ENCODE measurements around the gene KLK1. TPM values are rescaled to one million over a fixed set of nuclear protein-coding genes. Genes with fewer than 3 reads are reported as not detected.

The KLK1 gene
- polyA plus RNA-seq, 1 donor from 2014 or later = not detected

GRCh38 chr19:50858886-50859285 lies 35.3 kb upstream of the KLK1 start:
- no peaks in the 10 kb centered on the region for H3K36me3 ChIP-seq (ENCODE audit: insufficient read depth, low read length)
- no peak overlapping the region for H3K4me2 ChIP-seq (ENCODE audit: low read length)
- no peak overlapping the region for H3K4me3 ChIP-seq (ENCODE audit: low read length)
- H3K9me2 ChIP-seq (ENCODE audit: insufficient read depth, low read length) = no peaks in the 10 kb centered on the region
- no peak overlapping the region for H3K9ac ChIP-seq (ENCODE audit: low read length)
- no peak for TF ChIP-seq MXI1 (conservative IDR thresholded peaks at IDR 0.05; ENCODE audit: poor library complexity, severe bottlenecking)
- TF ChIP-seq CTCF (IDR thresholded peaks at IDR 0.05; ENCODE audit: poor library complexity, severe bottlenecking) = no peak
- no peak for TF ChIP-seq REST (IDR thresholded peaks at IDR 0.05; ENCODE audit: borderline replicate concordance)
- no peaks in the 10 kb centered on the region for H3F3A ChIP-seq (ENCODE audit: insufficient read depth, low read length, poor library complexity, severe bottlenecking)
- H4K20me1 ChIP-seq (ENCODE audit: insufficient read depth) = no peaks in the 10 kb centered on the region
- H3K79me2 ChIP-seq (replicated peaks; ENCODE audit: insufficient read depth, low read length) = no peaks in the 10 kb centered on the region
- no peaks in the 10 kb centered on the region for H3K27me3 ChIP-seq (ENCODE audit: insufficient read depth, low read depth, low read length)
- no peak overlapping the region for H2AFZ ChIP-seq (ENCODE audit: low read depth, low read length)
- H3K27ac ChIP-seq (ENCODE audit: low read length) = no peak overlapping the region
- H3K9me3 ChIP-seq (ENCODE audit: low read length) = no peaks in the 10 kb centered on the region

- Histone ChIP-seq H3K9ac (ENCODE audit: low read length) (no peak overlapping the region), H2AFZ (ENCODE audit: low read depth, low read length) (no peak overlapping the region), H4K20me1 (ENCODE audit: insufficient read depth) (no peaks in the 10 kb centered on the region), H3F3A (ENCODE audit: insufficient read depth, low read length, poor library complexity, severe bottlenecking) (no peaks in the 10 kb centered on the region), H3K27ac (ENCODE audit: low read length) (no peak overlapping the region), H3K4me3 (ENCODE audit: low read length) (no peak overlapping the region), H3K9me3 (ENCODE audit: low read length) (no peaks in the 10 kb centered on the region), H3K79me2 (replicated peaks; ENCODE audit: insufficient read depth, low read length) (no peaks in the 10 kb centered on the region), H3K9me2 (ENCODE audit: insufficient read depth, low read length) (no peaks in the 10 kb centered on the region), H3K27me3 (ENCODE audit: insufficient read depth, low read depth, low read length) (no peaks in the 10 kb centered on the region), H3K4me2 (ENCODE audit: low read length) (no peak overlapping the region), H3K36me3 (ENCODE audit: insufficient read depth, low read length) (no peaks in the 10 kb centered on the region)
- no peak for TF ChIP-seq POLR2AphosphoS5 (IDR thresholded peaks at IDR 0.05)
- TF ChIP-seq EP300 (conservative IDR thresholded peaks at IDR 0.05; ENCODE audit: poor library complexity, severe bottlenecking) = no peak
- no peak for TF ChIP-seq REST (IDR thresholded peaks at IDR 0.05; ENCODE audit: borderline replicate concordance)
- no peak for TF ChIP-seq EZH2 (IDR thresholded peaks at IDR 0.05; ENCODE audit: borderline replicate concordance, insufficient read depth, low read length, poor library complexity, severe bottlenecking)
- TF ChIP-seq MXI1 (conservative IDR thresholded peaks at IDR 0.05; ENCODE audit: poor library complexity, severe bottlenecking) = no peak
- TF ChIP-seq CTCF (IDR thresholded peaks at IDR 0.05; ENCODE audit: poor library complexity, severe bottlenecking) = no peak
- no peak for TF ChIP-seq RAD21 (conservative IDR thresholded peaks at IDR 0.05)
- TF ChIP-seq TAF1 (IDR thresholded peaks at IDR 0.05; ENCODE audit: low read depth) = no peak
- no peak for TF ChIP-seq SMC3 (conservative IDR thresholded peaks at IDR 0.05; ENCODE audit: poor library complexity)
These were observed 33.8 kb upstream of the KLK1 start for GRCh38 chr19:50857366-50857765.

Data from neural cell (in vitro differentiated cells).